GM12878 (cell line): ENCODE data around the gene CENATAC. TPM values are rescaled to one million over a fixed set of nuclear protein-coding genes. Genes with fewer than 3 reads are reported as not detected.
"Not testable (repeated sequence)": the region's sequence is repeated elsewhere in the genome, so short reads cannot be mapped to it uniquely, and the experiment has no call there.

Source experiments
- ATAC-seq: fragments of 200-7000 bp; cut with Tn5 transposase; 3 replicates; pipeline ENCODE4 v1.9.1; 2020; ENCODE audit warnings: mild to moderate bottlenecking, moderate library complexity
- BruUV-seq: library from RNA; stranded (reverse); fragments of 400-500 nt; replicated peaks from 2 replicates; lab custom pipeline; 2021; lab: Mats Ljungman, UMichigan
- CTCF ChIA-PET: fragments of 300-600 bp; sonication (Branson Sonifier 250); formaldehyde crosslinking; extraction: SDS; loops from one replicate; lab custom pipeline; 2021; ENCODE audit warnings: inconsistent platforms; lab: Yijun Ruan, JAX
- POLR2A ChIA-PET: fragments of 350-600 bp; formaldehyde crosslinking; extraction: SDS; loops from one replicate; lab custom pipeline; 2021; ENCODE audit warnings: inconsistent platforms; lab: Charles Lee
- RAD21 ChIA-PET: fragments of 300-600 bp; sonication (Branson Sonifier 250); formaldehyde crosslinking; loops from one replicate; lab custom pipeline; 2023; ENCODE audit warnings: antibody characterized with exemption; ENCODE audit not compliant: unreplicated experiment; lab: Charles Lee
- SMC1A ChIA-PET: fragments of 300-600 bp; sonication (Branson Sonifier 250); formaldehyde crosslinking; loops from one replicate; lab custom pipeline; 2023; ENCODE audit not compliant: unreplicated experiment, uncharacterized antibody; lab: Charles Lee
- DNase-seq: peaks from one replicate; pipeline ENCODE4 v3.0.0-alpha.2; 2011; ENCODE audit warnings: low read depth, low spot score
- FAIRE-seq: peaks from 3 replicates; lab custom pipeline; 2011; peaks lifted over from hg19 to GRCh38; lab: Jason Lieb, UNC
- H2AFZ ChIP-seq: 2 replicates; pipeline ENCODE4 v1.6.0; 2011; ENCODE audit warnings: low read depth, low read length, control low read depth; ENCODE audit not compliant: control insufficient read depth
- H3K27ac ChIP-seq: 2 replicates; pipeline ENCODE4 v1.5.1; 2011; ENCODE audit warnings: control low read depth; ENCODE audit not compliant: control insufficient read depth, insufficient read depth
- H3K27me3 ChIP-seq, 2 experiments: replicated peaks in 1 of 2; 2 replicates each; pipeline versions ENCODE4 v1.6.0 to v1.6.1; 2011; ENCODE audit warnings: low read length in 1 of 2; ENCODE audit not compliant: control insufficient read depth in 2 of 2, insufficient read depth in 2 of 2
- H3K36me3 ChIP-seq, 2 experiments: 2 replicates each; pipeline ENCODE4 v1.5.1; 2011; ENCODE audit warnings: low read length in 1 of 2; ENCODE audit not compliant: control insufficient read depth in 2 of 2, insufficient read depth in 2 of 2
- H3K4me1 ChIP-seq: 2 replicates; pipeline ENCODE4 v1.6.1; 2011; ENCODE audit warnings: mild to moderate bottlenecking, low read length, moderate library complexity, mixed read lengths; ENCODE audit not compliant: control insufficient read depth, insufficient read depth
- H3K4me2 ChIP-seq: 2 replicates; pipeline ENCODE4 v1.6.0; 2011; ENCODE audit warnings: control low read depth; ENCODE audit not compliant: control insufficient read depth, insufficient read depth
- H3K4me3 ChIP-seq: fragments of 200-600 bp; sonication (generic); 2 replicates; pipeline ENCODE4 v1.5.1; 2016
- H3K79me2 ChIP-seq: 2 replicates; pipeline ENCODE4 v1.6.0; 2011; ENCODE audit warnings: low read length; ENCODE audit not compliant: control insufficient read depth, insufficient read depth
- H3K9ac ChIP-seq: 2 replicates; pipeline ENCODE4 v1.8.0; 2011; ENCODE audit warnings: low read length, control low read depth, mixed read lengths; ENCODE audit not compliant: control insufficient read depth, insufficient read depth
- H3K9me3 ChIP-seq: replicated peaks from 3 replicates; pipeline ENCODE4 v1.5.1; 2011; ENCODE audit warnings: mild to moderate bottlenecking, low read length; ENCODE audit not compliant: control insufficient read depth, insufficient read depth
- H4K20me1 ChIP-seq: 2 replicates; pipeline ENCODE4 v1.6.0; 2011; ENCODE audit not compliant: control insufficient read depth, insufficient read depth
- MTA2 ChIP-seq: fragments of 450-650 bp; IDR thresholded peaks from 2 replicates; pipeline ENCODE4 v1.6.1; 2016; ENCODE audit warnings: low read depth, mild to moderate bottlenecking, moderate library complexity
- REST ChIP-seq: IDR thresholded peaks from 2 replicates; pipeline ENCODE4 v1.6.1; 2012; ENCODE audit warnings: mild to moderate bottlenecking, low read depth, low read length
- WGBS: methylation state at CpG from one replicate; pipeline ENCODE4 v1.1.6; 2016; ENCODE audit warnings: low lambda C conversion rate; ENCODE audit not compliant: insufficient replicate concordance, insufficient coverage; ENCODE audit errors: missing lambda C conversion rate; 5-methylcytosine and 5-hydroxymethylcytosine counted together
- in situ Hi-C: fragments of 300-500 bp; cut with MboI; formaldehyde crosslinking; loops from 9 replicates; pipeline ENCODE4 v1.14.3; 2018; ENCODE audit warnings: mixed read lengths
- intact Hi-C: fragments of 100-400 bp; cut with micrococcal nuclease; formaldehyde crosslinking; loops from one replicate; pipeline ENCODE4 v1.14.2; 2022; ENCODE audit not compliant: unreplicated experiment
- polyA plus RNA-seq, 11 experiments: library from polyadenylated mRNA; depleted of rRNA in 4 of 11; unstranded in 6 of 11; stranded (reverse) in 5 of 11; fragments of >200 nt; fragmentation: Nextera tagmentation in 4 of 11; fragmentation: Illumina TruSeq in 1 of 11; extraction: Ambion mirVana in 4 of 11; extraction: Trizol in 1 of 11; gene quantifications; 1 replicate in 1 of 11; 2 replicates in 10 of 11; pipeline versions ENCODE4 v1.2.1 to v1.2.3, GENCODE V29; 2011 to 2016; ENCODE audit warnings: inconsistent platforms in 2 of 11, missing spikeins in 2 of 11, low read depth in 1 of 11
- total RNA-seq, 4 experiments: library from RNA; depleted of rRNA in 3 of 4; stranded (reverse); fragments of >200 nt in 3 of 4; fragmentation: Illumina TruSeq in 1 of 4; extraction: Trizol in 1 of 4; gene quantifications; 2 replicates each; pipeline versions ENCODE4 v1.2.1 to v1.2.3, GENCODE V29; 2013 to 2021

Gene CENATAC
- total and polyA plus RNA-seq, 10 of the 15 experiments (the other 5 are each of a cell fraction or from before 2014, with no cell fraction given), result 4.8 to 37.1 (median 24.1) TPM

DNA sequence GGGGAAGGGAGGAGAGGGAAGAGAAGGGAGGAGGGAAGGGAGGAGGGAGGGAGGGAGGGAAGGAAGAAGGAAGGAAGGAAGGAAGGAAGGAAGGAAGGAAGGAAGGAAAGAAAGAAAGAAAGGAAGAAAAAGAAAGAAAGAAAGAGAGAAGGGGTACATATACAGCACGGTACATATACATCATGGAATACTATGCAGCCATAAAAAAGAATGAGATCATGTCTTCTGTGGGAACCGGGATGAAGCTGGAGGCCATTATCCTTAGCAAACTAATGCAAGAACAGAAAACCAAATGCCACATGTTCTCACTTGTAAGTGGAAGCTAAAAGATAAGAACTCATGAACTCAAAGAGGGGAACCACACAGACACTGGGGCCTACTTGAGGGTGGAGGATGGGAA is 28.4 kb upstream of the CENATAC start:
- H3K4me1 ChIP-seq, in situ Hi-C loops, H3K9me3 ChIP-seq, H3K4me3 ChIP-seq, DNase-seq, H3K27me3 ChIP-seq, RAD21 ChIA-PET, POLR2A ChIA-PET, H3K79me2 ChIP-seq, SMC1A ChIA-PET, CTCF ChIA-PET, ATAC-seq, BruUV-seq, FAIRE-seq, H3K4me2 ChIP-seq, H3K36me3 ChIP-seq, H3K27ac ChIP-seq, intact Hi-C loops, H2AFZ ChIP-seq, H4K20me1 ChIP-seq, H3K9ac ChIP-seq: not testable (repeated sequence)
- WGBS, result 54% methylated on average over 2 of the region's 2 CpGs

DNA sequence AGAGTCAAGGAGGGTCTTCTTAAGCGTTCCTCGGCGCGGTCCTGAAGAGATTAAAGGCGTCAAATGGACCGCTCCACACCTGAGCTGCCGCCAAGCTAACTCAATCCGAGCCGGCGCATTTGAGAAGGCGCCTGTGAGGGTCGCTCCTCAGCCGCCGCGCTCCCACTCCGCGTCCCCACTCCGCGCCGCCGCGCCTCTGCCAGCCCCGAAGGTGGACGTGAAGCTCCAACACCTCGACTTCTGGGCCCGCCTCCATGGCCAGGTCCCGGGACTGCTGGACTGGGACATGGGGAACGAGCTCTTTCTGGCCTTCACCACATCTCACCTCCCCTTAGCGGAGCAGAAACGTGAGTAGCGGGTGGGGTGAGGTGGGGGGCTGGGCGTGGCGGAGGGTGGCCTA is 26.3 kb upstream of the CENATAC start, which contains the start of gene FOXR1:
FOXR1 (plus strand) TSS at position 116 of the 400 bp plus-strand sequence; CDS start at position 287, 171 bp downstream.
- H3K4me1 ChIP-seq, result no peaks in the 10 kb centered on the region
- H3K27me3 ChIP-seq, result no peaks in the 10 kb centered on the region
- ChIA-PET POLR2A (no interaction called here), RAD21 (no interaction called here), SMC1A (no interaction called here), CTCF (no interaction called here)
- no peak within 1 kb of the TSS for H3K4me3 ChIP-seq
- no peak within 1 kb of the TSS for H3K4me2 ChIP-seq
- H3K9me3 ChIP-seq, result no peaks in the 10 kb centered on the region
- in situ Hi-C loops (no loop called here), intact Hi-C loops (no loop called here)
- no peak for FAIRE-seq
- no TSS peak for BruUV-seq
- H3K9ac ChIP-seq, result no peak within 1 kb of the TSS
- TF ChIP-seq REST (no peak), MTA2 (no peak)
- ATAC-seq, result no peak
- H3K27ac ChIP-seq, result no peak within 1 kb of the TSS
- H3K79me2 ChIP-seq, result no peaks in the 10 kb centered on the region
- no peak for DNase-seq
- WGBS, result 79% methylated on average over 31 of the region's 33 CpGs
- no peaks in the 10 kb centered on the region for H4K20me1 ChIP-seq
- no peak within 1 kb of the TSS for H2AFZ ChIP-seq
- no peaks in the 10 kb centered on the region for H3K36me3 ChIP-seq
